HL-60 (cell line): ENCODE measurements around the gene GKN1.

Source experiments
- DNase-seq, 2 experiments: peaks; one replicate each; pipeline ENCODE4 v3.0.0-alpha.2; 2010 to 2020; ENCODE audit warnings: low read depth in 1 of 2, low spot score in 1 of 2
- H3K27ac ChIP-seq: fragments of 250-450 bp; sonication (Bioruptor Pico); replicated peaks from 2 replicates; pipeline ENCODE4 v1.5.1; 2020; ENCODE audit warnings: mild to moderate bottlenecking, moderate library complexity
- H3K27me3 ChIP-seq: fragments of 250-450 bp; sonication (Bioruptor Pico); 2 replicates; pipeline ENCODE4 v1.5.1; 2021; ENCODE audit warnings: mild to moderate bottlenecking, moderate library complexity; ENCODE audit not compliant: insufficient read depth, poor library complexity, severe bottlenecking
- H3K4me3 ChIP-seq: replicated peaks from 2 replicates; pipeline ENCODE4 v1.5.1; 2011; ENCODE audit warnings: mild to moderate bottlenecking, control low read depth, low read length; ENCODE audit not compliant: insufficient read depth
- CTCF ChIP-seq: IDR thresholded peaks from one replicate; pipeline ENCODE4 v1.5.1; 2011; ENCODE audit warnings: low read length, control low read depth, inconsistent platforms; ENCODE audit not compliant: insufficient read depth
- GABPA ChIP-seq: IDR thresholded peaks from 2 replicates; pipeline ENCODE4 v1.6.1; 2012; ENCODE audit warnings: low read depth
- POLR2AphosphoS5 ChIP-seq: IDR thresholded peaks from 2 replicates; pipeline ENCODE4 v1.6.1; 2012; ENCODE audit warnings: low read depth
- REST ChIP-seq: IDR thresholded peaks from 2 replicates; pipeline ENCODE4 v1.6.1; 2012; ENCODE audit warnings: low read depth; ENCODE audit not compliant: insufficient replicate concordance
- SPI1 ChIP-seq: IDR thresholded peaks from 2 replicates; pipeline ENCODE4 v1.6.1; 2012; ENCODE audit warnings: low read depth, mild to moderate bottlenecking, borderline replicate concordance

The GKN1 gene

GRCh38 chr2:69013840-69014821 is 39.7 kb downstream of the GKN1 start:
- Histone ChIP-seq H3K27me3 (peaks cover 33% of the 10 kb centered on the region), H3K4me3 (peak overlapping the region; percentile 72), H3K27ac (no peak overlapping the region)
- DNase-seq: no peak
- TF ChIP-seq POLR2AphosphoS5 (no peak), GABPA (no peak), REST (no peak), CTCF (no peak), SPI1 (no peak)

GRCh38 chr2:69017080-69017479 is 42.6 kb downstream of the GKN1 start:
- TF ChIP-seq POLR2AphosphoS5 (no peak), REST (peak; percentile 55)
- Histone ChIP-seq H3K4me3 (no peak overlapping the region), H3K27ac (no peak overlapping the region), H3K27me3 (peaks cover 28% of the 10 kb centered on the region)
- DNase-seq: no peak

GRCh38 chr2:69017835-69018234 is 43.4 kb downstream of the GKN1 start:
- TF ChIP-seq SPI1 (no peak), GABPA (no peak), REST (no peak), CTCF (no peak)
- Histone ChIP-seq H3K4me3 (no peak overlapping the region), H3K27ac (no peak overlapping the region), H3K27me3 (peaks cover 23% of the 10 kb centered on the region)
- no peak for DNase-seq
